Measurements from ENCODE around the gene PTGIS. TPM values are rescaled to one million over a fixed set of nuclear protein-coding genes. Genes with fewer than 3 reads are reported as not detected.

Gene PTGIS
- total RNA-seq, 2 donors from 2014 or later = 12.9 to 34.6 TPM

GRCh38 chr20:49460916-49461315 lies 107.0 kb downstream of the PTGIS start:
- H3K27me3 ChIP-seq (replicated peaks; ENCODE audit: insufficient read depth) = no peaks in the 10 kb centered on the region
- H3K36me3 ChIP-seq = no peaks in the 10 kb centered on the region
- no peak for TF ChIP-seq CTCF (IDR thresholded peaks at IDR 0.05)
- no peak for TF ChIP-seq POLR2A (IDR thresholded peaks at IDR 0.05)
- TF ChIP-seq POLR2AphosphoS5 (IDR thresholded peaks at IDR 0.05) = no peak
- no peaks in the 10 kb centered on the region for H3K4me1 ChIP-seq (replicated peaks)
- no peak overlapping the region for H3K27ac ChIP-seq
- WGBS = 18% methylated on average over 5 of the region's 5 CpGs
- intact Hi-C loops (cut with DNase I) = no loop called here
- H3K4me3 ChIP-seq = no peak overlapping the region
- DNase-seq (ENCODE audit: low spot score) = no peak
- no peaks in the 10 kb centered on the region for H3K9me3 ChIP-seq

- Histone ChIP-seq H3K27me3 (replicated peaks; ENCODE audit: insufficient read depth) (no peaks in the 10 kb centered on the region), H3K36me3 (no peaks in the 10 kb centered on the region), H3K4me1 (replicated peaks) (no peaks in the 10 kb centered on the region), H3K4me3 (no peak overlapping the region), H3K27ac (no peak overlapping the region), H3K9me3 (no peaks in the 10 kb centered on the region)
- intact Hi-C loops (cut with DNase I) = no loop called here
- TF ChIP-seq CTCF (IDR thresholded peaks at IDR 0.05) = no peak
- DNase-seq (ENCODE audit: low spot score) = no peak
- WGBS = 86% methylated on average over 6 of the region's 6 CpGs
These were observed 107.8 kb downstream of the PTGIS start for GRCh38 chr20:49460131-49460530.

- intact Hi-C loops (cut with DNase I) = no loop called here
- Histone ChIP-seq H3K9me3 (no peaks in the 10 kb centered on the region), H3K27me3 (replicated peaks; ENCODE audit: insufficient read depth) (no peaks in the 10 kb centered on the region), H3K36me3 (no peaks in the 10 kb centered on the region), H3K4me1 (replicated peaks) (no peaks in the 10 kb centered on the region), H3K27ac (no peak overlapping the region), H3K4me3 (no peak overlapping the region)
- no peak for DNase-seq (ENCODE audit: low spot score)
- 78% methylated on average over 6 of the region's 6 CpGs for WGBS
- TF ChIP-seq POLR2AphosphoS5 (IDR thresholded peaks at IDR 0.05) = no peak
- no peak for TF ChIP-seq POLR2A (IDR thresholded peaks at IDR 0.05)
- TF ChIP-seq CTCF (IDR thresholded peaks at IDR 0.05) = no peak
These were observed 108.3 kb downstream of the PTGIS start for GRCh38 chr20:49459684-49460083.

- Histone ChIP-seq H3K27me3 (replicated peaks; ENCODE audit: insufficient read depth) (no peaks in the 10 kb centered on the region), H3K36me3 (no peaks in the 10 kb centered on the region), H3K4me1 (replicated peaks) (no peaks in the 10 kb centered on the region), H3K9me3 (no peaks in the 10 kb centered on the region), H3K27ac (no peak overlapping the region), H3K4me3 (no peak overlapping the region)
- WGBS = 3% methylated on average over 1 of the region's 1 CpG
- DNase-seq (ENCODE audit: low spot score) = no peak
- intact Hi-C loops (cut with DNase I) = no loop called here
- no peak for TF ChIP-seq CTCF (IDR thresholded peaks at IDR 0.05)
- TF ChIP-seq POLR2AphosphoS5 (IDR thresholded peaks at IDR 0.05) = no peak
- TF ChIP-seq POLR2A (IDR thresholded peaks at IDR 0.05) = no peak
These were observed 110.5 kb downstream of the PTGIS start for GRCh38 chr20:49457444-49457843.

- H3K27ac ChIP-seq = no peak overlapping the region
- no peaks in the 10 kb centered on the region for H3K4me1 ChIP-seq (replicated peaks)
- no peak for TF ChIP-seq POLR2A (IDR thresholded peaks at IDR 0.05)
- TF ChIP-seq CTCF (IDR thresholded peaks at IDR 0.05) = no peak
- no peak for TF ChIP-seq POLR2AphosphoS5 (IDR thresholded peaks at IDR 0.05)
- no peaks in the 10 kb centered on the region for H3K36me3 ChIP-seq
- intact Hi-C loops (cut with DNase I) = no loop called here
- DNase-seq (ENCODE audit: low spot score) = no peak
- WGBS = 92% methylated on average over 6 of the region's 6 CpGs
- no peaks in the 10 kb centered on the region for H3K27me3 ChIP-seq (replicated peaks; ENCODE audit: insufficient read depth)
- no peak overlapping the region for H3K4me3 ChIP-seq
- no peaks in the 10 kb centered on the region for H3K9me3 ChIP-seq
These were observed 111.3 kb downstream of the PTGIS start for GRCh38 chr20:49456646-49457045.

Data from prostate gland (tissue), 2 donors.